SH-SY5Y (cell line): ENCODE data around the gene TCF4.

Experiments
- GATA2 ChIP-seq: IDR thresholded peaks from 2 replicates; pipeline ENCODE4 v1.6.1; 2011; ENCODE audit warnings: mild to moderate bottlenecking, low read depth, low read length
- GATA3 ChIP-seq: IDR thresholded peaks from 2 replicates; pipeline ENCODE4 v1.6.1; 2011; ENCODE audit warnings: low read depth, mild to moderate bottlenecking, low read length, moderate library complexity

DNA sequence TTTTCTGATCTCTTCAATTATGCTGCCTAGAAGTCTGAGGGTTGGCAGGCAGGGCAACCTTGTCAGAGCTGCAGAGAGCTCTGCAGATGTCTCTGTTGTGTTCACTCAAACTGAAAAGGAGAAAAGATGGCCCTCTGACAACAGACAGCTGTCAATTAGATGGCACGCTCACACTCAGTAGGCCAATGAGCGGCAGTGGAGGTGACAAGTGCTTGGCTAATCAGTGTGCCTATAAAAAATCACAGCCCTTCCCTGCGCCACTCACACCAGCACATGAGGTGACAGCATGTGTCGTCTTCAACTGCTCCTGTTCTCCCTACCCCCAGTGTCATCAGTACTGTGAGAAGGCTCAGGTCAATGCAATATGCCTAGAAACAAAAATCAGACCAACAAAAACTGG, 203.9 kb downstream of the TCF4 start:
- TF ChIP-seq GATA2 (no peak), GATA3 (no peak)
